ENCODE data around the gene SPOCK1.
"Not testable (repeated sequence)": the region's sequence is repeated elsewhere in the genome, so short reads cannot be mapped to it uniquely, and the experiment has no call there.

SPOCK1 gene

GRCh38 chr5:137498736-137499505, at the start of gene SPOCK1:
Gene SPOCK1 (minus strand): TSS chr5:137499326.
- peak; percentile 71 for DNase-seq (ENCODE audit: low spot score)

DNA sequence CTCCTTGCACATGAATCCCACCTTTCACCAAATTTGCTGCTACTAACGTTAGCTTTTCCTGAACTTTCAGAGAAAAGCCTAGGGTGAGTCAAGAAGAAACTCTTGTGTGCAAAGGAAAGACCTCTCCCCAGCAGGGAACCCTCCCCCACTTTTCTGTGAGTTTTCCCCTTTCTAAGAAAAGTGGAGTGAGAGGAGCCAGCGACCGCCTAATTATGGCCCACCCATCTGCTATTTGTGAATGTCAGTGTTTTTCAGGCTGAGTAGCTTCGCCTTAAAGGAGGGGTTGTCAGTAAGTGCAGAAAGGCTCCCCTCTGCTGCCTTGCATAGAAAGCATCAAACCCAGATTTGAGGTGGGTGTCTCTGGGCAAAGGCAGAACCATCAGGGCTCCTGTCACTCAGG, 46.8 kb upstream of the SPOCK1 start:
- no peak for DNase-seq (ENCODE audit: low spot score)

DNA sequence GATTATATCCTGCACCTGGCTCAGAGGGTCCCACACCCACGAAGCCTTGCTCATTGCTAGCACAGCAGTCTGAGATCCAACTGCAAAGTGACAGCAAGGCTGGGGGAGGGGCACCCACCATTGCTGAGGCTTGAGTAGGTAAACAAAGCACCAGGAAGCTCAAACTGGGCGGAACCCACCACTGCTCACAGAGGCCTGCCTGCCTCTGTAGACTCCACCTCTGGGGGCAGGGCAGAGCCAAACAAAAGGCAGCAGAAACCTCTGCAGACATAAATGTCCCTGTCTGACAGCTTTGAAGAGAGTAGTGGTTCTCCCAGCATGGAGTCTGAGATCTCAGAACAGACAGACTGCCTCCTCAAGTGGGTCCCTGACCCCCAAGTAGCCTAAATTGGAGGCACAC, 36.3 kb upstream of the SPOCK1 start:
- not testable (repeated sequence) for DNase-seq (ENCODE audit: low spot score)

DNA sequence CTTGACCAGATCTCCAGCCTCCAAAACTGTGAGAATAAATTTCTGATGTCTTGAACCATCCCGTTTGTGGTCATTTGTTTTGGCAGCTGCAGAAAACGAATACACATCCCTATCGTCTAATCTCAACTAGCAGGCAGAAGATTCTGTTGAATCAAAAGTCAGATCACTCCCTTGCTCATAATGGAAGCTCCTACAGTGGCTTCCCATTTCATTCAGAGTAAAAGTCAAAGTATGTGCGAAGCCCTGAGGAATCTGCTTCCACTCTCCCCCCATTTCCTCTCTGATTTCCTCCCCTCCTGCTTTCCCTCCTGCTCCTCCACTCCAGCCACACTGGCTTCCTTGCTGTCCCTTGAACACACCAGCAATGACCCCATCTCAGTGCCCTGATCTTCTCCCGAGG, 34.8 kb upstream of the SPOCK1 start:
- no peak for DNase-seq (ENCODE audit: low spot score)

- DNase-seq (ENCODE audit: low spot score) = no peak
These were observed 32.1 kb upstream of the SPOCK1 start for GRCh38 chr5:137531266-137531665.

DNA sequence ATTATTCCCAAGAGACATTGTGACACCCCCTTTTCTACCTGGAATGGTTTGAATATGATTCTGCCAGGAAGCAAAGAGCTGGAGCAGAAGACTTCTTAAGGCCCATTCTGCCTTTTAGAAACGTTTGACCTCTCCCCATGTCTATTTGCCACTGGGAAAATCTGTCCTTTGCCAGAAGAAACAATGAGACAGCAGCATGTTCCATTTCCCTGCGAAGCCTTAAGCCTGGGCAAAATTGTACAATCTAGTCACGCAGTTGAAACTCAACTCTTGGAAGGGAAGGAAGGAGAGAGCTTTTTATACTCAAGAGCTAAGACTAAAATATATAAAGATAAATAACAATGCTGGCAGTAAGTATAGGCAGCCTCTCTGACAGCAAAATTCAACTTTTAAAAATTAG, 22.1 kb upstream of the SPOCK1 start:
- DNase-seq (ENCODE audit: low spot score) = no peak

GRCh38 chr5:137516961-137517360, 17.8 kb upstream of the SPOCK1 start:
- no peak for DNase-seq (ENCODE audit: low spot score)

DNA sequence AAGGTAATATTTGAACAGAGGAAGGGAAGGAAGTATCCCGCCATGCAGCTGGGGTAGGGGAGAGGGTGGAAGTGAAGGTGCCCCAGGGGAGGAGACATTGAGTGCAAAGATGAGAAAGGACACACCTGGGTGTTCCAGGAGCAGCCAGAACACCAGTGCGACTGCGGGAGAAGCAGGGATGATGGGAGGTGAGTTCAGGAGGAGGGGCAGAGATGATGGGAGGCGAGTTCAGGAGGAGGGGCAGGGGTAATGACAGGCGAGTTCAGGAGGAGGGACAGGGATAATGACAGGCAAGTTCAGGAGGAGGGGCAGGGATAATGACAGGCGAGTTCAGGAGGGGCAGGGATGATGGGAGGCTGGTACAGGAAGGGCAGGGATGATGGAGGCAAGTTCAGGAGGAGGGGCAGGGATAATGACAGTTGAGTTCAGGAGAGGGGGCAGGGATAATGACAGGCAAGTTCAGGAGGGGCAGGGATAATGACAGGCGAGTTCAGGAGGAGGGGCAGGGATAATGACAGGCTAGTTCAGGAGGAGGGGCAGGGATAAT, 17.2 kb upstream of the SPOCK1 start:
- DNase-seq (ENCODE audit: low spot score) = no peak

- no peak for DNase-seq (ENCODE audit: low spot score)
These were observed 16.1 kb upstream of the SPOCK1 start for GRCh38 chr5:137515238-137515637.

DNA sequence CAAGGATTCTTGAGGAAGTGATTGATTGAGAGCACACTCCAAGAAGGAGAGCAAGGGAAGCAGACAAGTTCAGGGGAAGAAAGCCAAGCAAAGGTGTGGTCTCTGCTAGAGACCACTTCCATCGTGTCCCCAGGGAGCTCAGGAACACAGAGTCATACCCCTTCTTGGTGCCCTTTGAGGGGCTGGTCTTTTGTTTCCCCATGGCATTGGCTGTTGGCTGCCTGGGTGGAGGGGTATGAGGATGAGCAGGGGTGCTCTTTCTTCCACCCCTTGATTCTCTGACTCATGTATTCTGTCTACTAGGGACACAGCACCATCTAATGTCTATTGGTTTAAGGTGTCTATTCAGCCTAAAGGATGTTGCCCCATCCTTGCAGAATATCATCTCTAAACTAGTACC, 11.5 kb upstream of the SPOCK1 start:
- DNase-seq (ENCODE audit: low spot score) = no peak

- no peak for DNase-seq (ENCODE audit: low spot score)
These were observed 8.0 kb upstream of the SPOCK1 start for GRCh38 chr5:137507150-137507549.

GRCh38 chr5:137506296-137506695, 7.2 kb upstream of the SPOCK1 start:
- DNase-seq (ENCODE audit: low spot score) = no peak

GRCh38 chr5:137504916-137505315, 5.8 kb upstream of the SPOCK1 start:
- no peak for DNase-seq (ENCODE audit: low spot score)

DNA sequence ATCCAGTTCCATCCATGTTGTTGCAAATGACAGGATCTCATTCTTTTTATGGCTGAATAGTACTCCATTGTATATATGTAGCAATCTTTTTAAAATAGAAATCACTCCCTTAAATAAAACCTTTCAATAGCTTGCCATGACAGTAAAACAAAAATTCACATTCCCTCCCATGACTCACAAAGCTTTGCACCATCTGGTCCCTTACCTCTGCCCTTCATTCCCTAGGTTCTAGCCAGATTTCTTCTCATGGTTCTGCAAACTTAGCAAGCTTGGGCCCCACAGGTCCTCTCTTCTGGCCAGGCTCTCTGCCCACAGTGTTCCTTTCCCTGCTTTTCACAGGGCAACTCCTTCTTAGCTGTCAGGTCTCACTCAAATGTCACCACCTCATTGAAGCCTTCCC, 4.3 kb upstream of the SPOCK1 start:
- DNase-seq (ENCODE audit: low spot score) = no peak

GRCh38 chr5:137502632-137503031, 3.5 kb upstream of the SPOCK1 start:
- DNase-seq (ENCODE audit: low spot score) = no peak

DNA sequence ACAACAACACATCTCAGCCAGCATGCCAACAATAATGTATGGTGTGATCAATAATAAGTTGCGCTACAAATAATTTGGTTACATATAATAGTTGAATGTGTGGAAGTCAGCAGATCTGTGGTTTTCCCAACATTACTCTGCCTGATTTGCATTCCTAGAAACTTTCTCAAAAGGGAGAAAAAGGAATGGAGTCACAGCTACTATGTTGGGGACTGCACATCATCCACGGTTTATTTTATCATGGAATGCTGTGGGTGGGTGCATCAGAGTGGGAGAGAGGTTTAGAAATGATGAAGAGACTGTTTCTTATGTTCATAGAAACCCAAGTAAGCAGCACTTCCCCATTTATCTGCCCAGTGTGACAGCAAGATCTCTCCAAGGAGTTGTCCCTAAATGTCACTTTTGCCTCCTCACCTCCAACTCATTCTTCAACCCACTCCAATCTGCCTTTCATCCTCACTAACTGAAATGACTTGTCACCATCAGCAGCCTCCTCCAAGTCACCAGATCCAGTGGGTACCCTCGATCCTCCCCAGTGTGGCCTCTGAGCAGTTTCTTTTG, 2.8 kb upstream of the SPOCK1 start:
- no peak for DNase-seq (ENCODE audit: low spot score)

- DNase-seq (ENCODE audit: low spot score) = no peak
These were observed 2.1 kb upstream of the SPOCK1 start for GRCh38 chr5:137501226-137501625.

DNA sequence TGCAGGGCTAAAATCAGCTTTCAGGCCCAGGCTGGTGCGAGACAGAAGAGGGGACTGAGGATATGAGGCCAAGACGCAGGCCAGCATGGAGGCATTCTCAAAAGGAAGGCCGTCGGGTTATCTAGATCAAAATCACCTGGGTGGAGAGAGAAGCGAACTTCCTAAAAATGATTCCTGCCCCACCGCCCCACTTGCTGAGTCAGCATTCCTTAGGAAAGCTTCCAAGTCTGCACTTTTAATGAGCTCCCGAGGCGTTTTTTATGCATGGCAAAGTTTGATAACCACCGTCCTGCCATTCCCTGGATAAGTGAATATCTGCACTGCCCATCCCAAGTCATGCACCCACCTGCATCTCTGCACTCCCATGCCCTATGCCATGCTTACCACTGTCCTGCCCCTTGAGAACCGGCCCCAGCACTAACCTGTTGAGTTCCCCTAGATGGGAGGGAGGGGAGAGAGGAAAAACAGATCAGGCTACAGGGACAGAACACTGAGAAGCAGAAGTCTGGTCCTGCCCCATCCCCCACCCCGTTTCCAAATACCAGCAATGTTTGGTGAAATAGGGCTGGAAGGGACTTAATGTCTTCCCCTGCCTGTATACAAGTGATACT, 1.6 kb upstream of the SPOCK1 start:
- DNase-seq (ENCODE audit: low spot score) = no peak

- DNase-seq (ENCODE audit: low spot score) = not testable (repeated sequence)
These were observed 351 bp upstream of the SPOCK1 start for GRCh38 chr5:137499506-137499847.

GRCh38 chr5:137498301-137498735, 808 bp downstream of the SPOCK1 start:
- DNase-seq (ENCODE audit: low spot score) = no peak

GRCh38 chr5:137497396-137498290, 1.5 kb downstream of the SPOCK1 start:
- no peak for DNase-seq (ENCODE audit: low spot score)

DNA sequence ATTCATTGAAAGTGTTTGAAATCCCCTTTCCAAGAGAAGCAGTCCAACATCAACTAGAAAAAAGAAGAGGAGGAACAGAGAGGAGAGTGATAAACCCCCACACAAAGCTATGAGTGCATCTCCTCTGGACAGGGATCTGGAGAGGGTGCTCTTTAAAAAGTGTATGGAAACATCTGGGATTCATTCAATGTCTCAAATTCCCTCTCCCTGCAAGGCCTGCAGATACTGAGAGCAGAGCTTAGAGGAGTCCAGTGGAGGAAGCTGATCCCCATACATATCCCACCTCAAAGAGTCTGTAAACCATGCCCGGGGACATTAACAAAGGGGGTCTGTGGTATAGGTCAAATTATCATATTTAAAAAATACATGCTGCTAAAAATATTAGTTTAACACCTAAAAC, 2.2 kb downstream of the SPOCK1 start:
- DNase-seq (ENCODE audit: low spot score) = no peak
